ENCODE results near the gene ZNF407. TPM values are rescaled to one million over a fixed set of nuclear protein-coding genes. Genes with fewer than 3 reads are reported as not detected.
A peak's percentile ranks its signal among the peaks of the same experiment; 100 is the strongest.

Gene ZNF407
- total RNA-seq = 9.7 TPM
- 5.1 TPM for polyA plus RNA-seq
- long read RNA-seq, donor 1, full-length matches to known transcripts = 2 of 2 reads
- long read RNA-seq, donor 1, partial matches to known transcripts = 0 of 2 reads
- long read RNA-seq, donor 1, other reads (novel, unspliced or antisense) = 0 of 2 reads
- long read RNA-seq, donor 2, full-length matches to known transcripts = 7 of 7 reads
- long read RNA-seq, donor 2, partial matches to known transcripts = 0 of 7 reads
- long read RNA-seq, donor 2, other reads (novel, unspliced or antisense) = 0 of 7 reads
- long read RNA-seq, donor 3, full-length matches to known transcripts = 4 of 4 reads
- long read RNA-seq, donor 3, partial matches to known transcripts = 0 of 4 reads
- long read RNA-seq, donor 3, other reads (novel, unspliced or antisense) = 0 of 4 reads
- long read RNA-seq, donor 4, full-length matches to known transcripts = 5 of 5 reads
- long read RNA-seq, donor 4, partial matches to known transcripts = 0 of 5 reads
- long read RNA-seq, donor 4, other reads (novel, unspliced or antisense) = 0 of 5 reads
- long read RNA-seq, donor 5, full-length matches to known transcripts = 6 of 6 reads
- long read RNA-seq, donor 5, partial matches to known transcripts = 0 of 6 reads
- long read RNA-seq, donor 5, other reads (novel, unspliced or antisense) = 0 of 6 reads
- long read RNA-seq, donor 6, full-length matches to known transcripts = 1 of 1 reads
- long read RNA-seq, donor 6, partial matches to known transcripts = 0 of 1 reads
- long read RNA-seq, donor 6, other reads (novel, unspliced or antisense) = 0 of 1 reads
- long read RNA-seq, donor 7, full-length matches to known transcripts = 3 of 3 reads
- long read RNA-seq, donor 7, partial matches to known transcripts = 0 of 3 reads
- long read RNA-seq, donor 7, other reads (novel, unspliced or antisense) = 0 of 3 reads
- long read RNA-seq, donor 8, full-length matches to known transcripts = 1 of 1 reads
- long read RNA-seq, donor 8, partial matches to known transcripts = 0 of 1 reads
- long read RNA-seq, donor 8, other reads (novel, unspliced or antisense) = 0 of 1 reads
- long read RNA-seq, donor 9, full-length matches to known transcripts = 3 of 3 reads
- long read RNA-seq, donor 9, partial matches to known transcripts = 0 of 3 reads
- long read RNA-seq, donor 9, other reads (novel, unspliced or antisense) = 0 of 3 reads
- long read RNA-seq, donor 10, full-length matches to known transcripts = 3 of 3 reads
- long read RNA-seq, donor 10, partial matches to known transcripts = 0 of 3 reads
- long read RNA-seq, donor 10, other reads (novel, unspliced or antisense) = 0 of 3 reads

- peak; percentile 88 to 97 (median 93) for DNase-seq (ENCODE audit: low read depth in 6 of 9, low spot score in 9 of 9)
- WGBS = under 1% methylated on average over 64 of the region's 64 CpGs
Measured at GRCh38 chr18:74597662-74598349, at the start of gene ZNF407. Gene ZNF407, plus strand, starts transcription at chr18:74597870. Its CDS starts 33,150 bp downstream, at chr18:74631020.

DNA sequence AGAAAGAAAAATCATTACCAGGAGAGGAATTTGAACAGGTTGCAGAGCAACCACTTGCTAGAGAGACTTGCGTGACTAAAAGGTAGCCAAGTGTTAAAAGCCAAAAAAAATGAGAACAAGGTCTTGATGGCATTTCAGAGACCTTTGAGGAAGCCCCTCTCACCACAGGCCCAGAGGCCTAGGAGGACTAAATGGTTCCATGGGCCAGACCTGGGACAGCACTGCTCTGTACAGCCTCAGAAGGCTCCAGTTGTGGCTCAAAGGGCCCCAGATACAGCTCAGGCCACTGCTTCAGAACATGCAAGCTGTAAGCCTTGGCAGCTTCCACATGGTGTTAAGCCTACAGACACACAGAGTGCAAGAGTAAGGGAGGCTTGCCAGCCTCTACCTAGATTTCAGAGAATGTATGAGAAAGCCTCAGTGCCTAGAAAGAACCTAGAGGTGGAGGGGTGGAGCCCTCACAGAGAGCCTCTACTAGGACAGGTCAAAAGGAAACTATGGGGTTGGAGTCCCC lies 48.0 kb upstream of the ZNF407 start:
- H3K9me3 ChIP-seq (ENCODE audit: control insufficient read depth in 2 of 2, insufficient read depth in 1 of 2, low read length in 1 of 2) = peaks cover 0 to 21% of the 10 kb centered on the region in 2 donors
- no peak for DNase-seq (ENCODE audit: low read depth in 6 of 9, low spot score in 9 of 9)
- no peak overlapping the region for H3K4me3 ChIP-seq (ENCODE audit: low read length in 2 of 2)
- peaks cover 0 to 3% of the 10 kb centered on the region in 2 donors for H3K27me3 ChIP-seq (ENCODE audit: control insufficient read depth in 2 of 2, insufficient read depth in 1 of 2, low read length in 1 of 2)
- H3K36me3 ChIP-seq (ENCODE audit: control insufficient read depth in 2 of 2, insufficient read depth in 2 of 2, low read length in 1 of 2) = no peaks in the 10 kb centered on the region
- WGBS = 98% methylated on average over 1 of the region's 1 CpG
- H3K27ac ChIP-seq (ENCODE audit: low read depth in 1 of 2, low read length in 1 of 2) = no peak overlapping the region
- H3K4me1 ChIP-seq (ENCODE audit: control insufficient read depth in 2 of 2, insufficient read depth in 2 of 2, low read length in 2 of 2) = no peaks in the 10 kb centered on the region

More at GRCh38 chr18:74597662-74598349, at the start of gene ZNF407:
- Histone ChIP-seq H3K27me3 (ENCODE audit: control insufficient read depth in 2 of 2, insufficient read depth in 1 of 2, low read length in 1 of 2) (no peaks in the 10 kb centered on the region), H3K4me3 (ENCODE audit: low read length in 2 of 2) (peak within 1 kb of the TSS; percentile 92 to 96), H3K9me3 (ENCODE audit: control insufficient read depth in 2 of 2, insufficient read depth in 1 of 2, low read length in 1 of 2) (peaks cover 0 to 3% of the 10 kb centered on the region in 2 donors), H3K4me1 (ENCODE audit: control insufficient read depth in 2 of 2, insufficient read depth in 2 of 2, low read length in 2 of 2) (peaks cover 11 to 13% of the 10 kb centered on the region in 2 donors), H3K36me3 (ENCODE audit: control insufficient read depth in 2 of 2, insufficient read depth in 2 of 2, low read length in 1 of 2) (peaks cover 0 to 15% of the 10 kb centered on the region in 2 donors), H3K27ac (ENCODE audit: low read depth in 1 of 2, low read length in 1 of 2) (peak within 1 kb of the TSS; percentile 95 to 97)

DNA sequence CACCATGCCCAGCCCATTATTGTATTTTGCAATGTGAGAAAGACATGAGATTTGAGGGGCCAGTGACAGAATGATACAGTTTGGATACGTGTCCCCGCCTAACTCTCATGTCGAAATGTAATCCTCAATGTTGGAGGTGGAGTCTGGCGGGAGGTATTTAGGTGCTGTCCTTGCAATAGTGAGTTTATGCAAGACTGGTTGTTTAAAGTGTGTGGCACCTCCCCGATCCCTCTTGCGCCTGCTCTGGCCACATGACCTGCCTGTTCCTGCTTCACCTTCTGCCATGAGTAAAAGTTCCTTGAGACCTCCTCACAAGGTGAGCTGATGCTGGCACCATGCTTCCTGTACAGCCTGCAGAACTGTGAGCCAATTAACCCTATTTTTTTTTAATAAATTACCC lies 46.8 kb upstream of the ZNF407 start:
- no peak overlapping the region for H3K27ac ChIP-seq (ENCODE audit: low read depth in 1 of 2, low read length in 1 of 2)
- 96% methylated on average over 6 of the region's 6 CpGs for WGBS
- peaks cover 0 to 7% of the 10 kb centered on the region in 2 donors for H3K27me3 ChIP-seq (ENCODE audit: control insufficient read depth in 2 of 2, insufficient read depth in 1 of 2, low read length in 1 of 2)
- no peaks in the 10 kb centered on the region for H3K36me3 ChIP-seq (ENCODE audit: control insufficient read depth in 2 of 2, insufficient read depth in 2 of 2, low read length in 1 of 2)
- H3K4me3 ChIP-seq (ENCODE audit: low read length in 2 of 2) = no peak overlapping the region
- peaks cover 0 to 21% of the 10 kb centered on the region in 2 donors for H3K9me3 ChIP-seq (ENCODE audit: control insufficient read depth in 2 of 2, insufficient read depth in 1 of 2, low read length in 1 of 2)
- no peaks in the 10 kb centered on the region for H3K4me1 ChIP-seq (ENCODE audit: control insufficient read depth in 2 of 2, insufficient read depth in 2 of 2, low read length in 2 of 2)
- no peak for DNase-seq (ENCODE audit: low read depth in 6 of 9, low spot score in 9 of 9)

GRCh38 chr18:74551452-74551851 lies 46.2 kb upstream of the ZNF407 start:
- H3K36me3 ChIP-seq (ENCODE audit: control insufficient read depth in 2 of 2, insufficient read depth in 2 of 2, low read length in 1 of 2) = no peaks in the 10 kb centered on the region
- 76% methylated on average over 3 of the region's 3 CpGs for WGBS
- peaks cover 0 to 7% of the 10 kb centered on the region in 2 donors for H3K27me3 ChIP-seq (ENCODE audit: control insufficient read depth in 2 of 2, insufficient read depth in 1 of 2, low read length in 1 of 2)
- H3K9me3 ChIP-seq (ENCODE audit: control insufficient read depth in 2 of 2, insufficient read depth in 1 of 2, low read length in 1 of 2) = peaks cover 0 to 21% of the 10 kb centered on the region in 2 donors
- H3K4me1 ChIP-seq (ENCODE audit: control insufficient read depth in 2 of 2, insufficient read depth in 2 of 2, low read length in 2 of 2) = no peaks in the 10 kb centered on the region
- no peak overlapping the region for H3K27ac ChIP-seq (ENCODE audit: low read depth in 1 of 2, low read length in 1 of 2)
- no peak overlapping the region for H3K4me3 ChIP-seq (ENCODE audit: low read length in 2 of 2)
- no peak for DNase-seq (ENCODE audit: low read depth in 6 of 9, low spot score in 9 of 9)

- no peak overlapping the region for H3K27ac ChIP-seq (ENCODE audit: low read depth in 1 of 2, low read length in 1 of 2)
- H3K9me3 ChIP-seq (ENCODE audit: control insufficient read depth in 2 of 2, insufficient read depth in 1 of 2, low read length in 1 of 2) = peaks cover 0 to 21% of the 10 kb centered on the region in 2 donors
- H3K4me3 ChIP-seq (ENCODE audit: low read length in 2 of 2) = no peak overlapping the region
- WGBS = 38% methylated on average over 5 of the region's 5 CpGs
- no peaks in the 10 kb centered on the region for H3K36me3 ChIP-seq (ENCODE audit: control insufficient read depth in 2 of 2, insufficient read depth in 2 of 2, low read length in 1 of 2)
- peaks cover 0 to 7% of the 10 kb centered on the region in 2 donors for H3K27me3 ChIP-seq (ENCODE audit: control insufficient read depth in 2 of 2, insufficient read depth in 1 of 2, low read length in 1 of 2)
- H3K4me1 ChIP-seq (ENCODE audit: control insufficient read depth in 2 of 2, insufficient read depth in 2 of 2, low read length in 2 of 2) = no peaks in the 10 kb centered on the region
- peak; percentile 44 to 87 (median 71) for DNase-seq (ENCODE audit: low read depth in 6 of 9, low spot score in 9 of 9)
Measured at GRCh38 chr18:74551936-74552555, 45.6 kb upstream of the ZNF407 start.

DNA sequence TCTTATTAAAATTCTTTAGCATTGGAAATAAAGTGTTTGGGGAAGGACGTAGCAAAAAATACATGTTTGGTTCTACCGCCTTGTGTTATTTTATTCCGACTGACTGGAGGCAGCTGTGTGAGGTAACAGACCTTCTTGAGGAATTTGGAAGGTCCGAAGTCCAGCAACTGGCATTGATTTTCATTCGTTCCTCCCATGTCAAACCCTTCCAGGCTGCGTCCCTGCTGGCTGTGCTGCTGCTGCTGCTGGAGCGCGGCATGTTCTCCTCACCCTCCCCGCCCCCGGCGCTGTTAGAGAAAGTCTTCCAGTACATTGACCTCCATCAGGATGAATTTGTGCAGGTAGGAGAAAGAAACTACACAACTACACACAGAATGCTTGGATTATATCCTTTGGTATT lies 41.5 kb upstream of the ZNF407 start:
- Histone ChIP-seq H3K4me3 (ENCODE audit: low read length in 2 of 2) (no peak overlapping the region), H3K9me3 (ENCODE audit: control insufficient read depth in 2 of 2, insufficient read depth in 1 of 2, low read length in 1 of 2) (no peaks in the 10 kb centered on the region), H3K27me3 (ENCODE audit: control insufficient read depth in 2 of 2, insufficient read depth in 1 of 2, low read length in 1 of 2) (peaks cover 0 to 7% of the 10 kb centered on the region in 2 donors), H3K36me3 (ENCODE audit: control insufficient read depth in 2 of 2, insufficient read depth in 2 of 2, low read length in 1 of 2) (no peaks in the 10 kb centered on the region), H3K4me1 (ENCODE audit: control insufficient read depth in 2 of 2, insufficient read depth in 2 of 2, low read length in 2 of 2) (no peaks in the 10 kb centered on the region), H3K27ac (ENCODE audit: low read depth in 1 of 2, low read length in 1 of 2) (no peak overlapping the region)
- DNase-seq (ENCODE audit: low read depth in 6 of 9, low spot score in 9 of 9) = no peak
- whole genome bisulfite sequencing = 96% methylated on average over 11 of the region's 11 CpGs

GRCh38 chr18:74558096-74558495 lies 39.6 kb upstream of the ZNF407 start:
- WGBS = 87% methylated on average over 4 of the region's 4 CpGs
- DNase-seq (ENCODE audit: low read depth in 6 of 9, low spot score in 9 of 9) = no peak

More at GRCh38 chr18:74558096-74558495, 39.6 kb upstream of the ZNF407 start:
- Histone ChIP-seq H3K36me3 (ENCODE audit: control insufficient read depth in 2 of 2, insufficient read depth in 2 of 2, low read length in 1 of 2) (no peaks in the 10 kb centered on the region), H3K4me1 (ENCODE audit: control insufficient read depth in 2 of 2, insufficient read depth in 2 of 2, low read length in 2 of 2) (no peaks in the 10 kb centered on the region), H3K27ac (ENCODE audit: low read depth in 1 of 2, low read length in 1 of 2) (no peak overlapping the region), H3K9me3 (ENCODE audit: control insufficient read depth in 2 of 2, insufficient read depth in 1 of 2, low read length in 1 of 2) (no peaks in the 10 kb centered on the region), H3K4me3 (ENCODE audit: low read length in 2 of 2) (no peak overlapping the region), H3K27me3 (ENCODE audit: control insufficient read depth in 2 of 2, insufficient read depth in 1 of 2, low read length in 1 of 2) (peaks cover 0 to 7% of the 10 kb centered on the region in 2 donors)

Measured in thymus (tissue), 14 donors.